ENCODE results near the gene GUCA1C. TPM values are rescaled to one million over a fixed set of nuclear protein-coding genes. Genes with fewer than 3 reads are reported as not detected.

GUCA1C gene
- total and polyA plus RNA-seq, 2 of the 13 experiments (the other 11 are each of a cell fraction or from before 2014, with no cell fraction given): not detected

DNA sequence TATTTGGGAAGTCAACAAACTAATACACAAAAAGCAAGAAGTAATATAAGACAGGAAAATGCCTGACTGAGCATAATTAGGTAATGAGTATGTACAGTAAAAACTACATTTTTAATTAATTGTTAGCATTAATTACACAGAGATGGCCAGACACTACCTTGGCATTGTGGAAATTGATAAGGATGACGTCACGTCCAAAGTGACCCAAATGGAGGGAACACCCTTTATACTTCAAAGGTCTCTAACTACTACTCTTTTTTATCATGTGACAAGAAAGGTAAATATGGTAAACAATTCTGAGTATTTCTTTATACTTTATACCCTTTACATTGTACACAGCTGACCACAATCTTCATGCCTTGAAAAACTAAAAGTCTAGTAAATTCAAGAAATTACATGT lies 22.4 kb upstream of the GUCA1C start (continued):
- TF ChIP-seq MAFK (conservative IDR thresholded peaks at IDR 0.05 in 1 of 2, IDR thresholded peaks at IDR 0.05 in 1 of 2; ENCODE audit: low read length in 2 of 2): 0 out of 4 replicates have a peak, but pooled peaks of 1 of the 2 experiments have one; percentile 6

DNA sequence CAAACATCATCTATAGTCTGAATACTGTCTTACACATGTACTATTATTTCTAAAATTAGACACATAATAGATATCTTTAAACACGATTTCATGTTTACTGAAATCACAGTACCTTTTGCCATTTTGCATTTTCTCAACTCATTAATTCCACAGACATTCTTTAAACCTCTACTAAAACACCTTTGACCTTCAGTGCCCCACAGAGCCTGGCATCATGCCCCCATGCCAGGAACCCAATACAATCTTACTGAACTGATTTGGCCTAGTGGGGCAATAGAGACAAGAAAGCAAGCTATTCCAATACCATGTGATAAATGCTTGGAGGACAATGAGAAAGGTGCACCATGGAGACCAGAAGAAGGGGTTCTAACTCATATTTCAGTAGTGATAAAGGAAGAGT lies 19.3 kb upstream of the GUCA1C start:
- ChIA-PET POLR2A (no interaction called here), CTCF (ENCODE audit: low intra/inter-chr PET ratio, low total read pairs) (no interaction called here)
- no peak for FAIRE-seq
- no peak overlapping the region for H3K4me2 ChIP-seq (ENCODE audit: low read depth, low read length)
- no peak overlapping the region for H2AFZ ChIP-seq (ENCODE audit: low read length)
- no peaks in the 10 kb centered on the region for H3K79me2 ChIP-seq (ENCODE audit: insufficient read depth, low read length)
- no peaks in the 10 kb centered on the region for H3K27me3 ChIP-seq (ENCODE audit: control insufficient read depth in 1 of 2, insufficient read depth in 2 of 2, low read length in 2 of 2)
- DNase-seq (ENCODE audit: low spot score): no peak
- no peaks in the 10 kb centered on the region for H4K20me1 ChIP-seq (ENCODE audit: insufficient read depth, low read length)
- no TSS peak for BruUV-seq (replicated peaks)
- no peaks in the 10 kb centered on the region for H3K36me3 ChIP-seq (replicated peaks in 1 of 2; ENCODE audit: control insufficient read depth in 1 of 2, insufficient read depth in 2 of 2, low read length in 2 of 2)
- in situ Hi-C loops (cut with HindIII; ENCODE audit: extremely low pct_ligation_motif_present, low pct_unique_long_range_greater_than_20kb) (no loop called here), intact Hi-C loops (cut with micrococcal nuclease; ENCODE audit: unreplicated experiment) (no loop called here)
- H3K4me3 ChIP-seq (replicated peaks in 1 of 3; ENCODE audit: insufficient read depth in 1 of 3, low read depth in 2 of 3, low read length in 3 of 3): no peak overlapping the region
- ATAC-seq: no peak
- no peaks in the 10 kb centered on the region for H3K9me3 ChIP-seq (ENCODE audit: low read length)
- TF ChIP-seq RXRB (CRISPR knock-in tag; IDR thresholded peaks at IDR 0.05; ENCODE audit: borderline replicate concordance) (no peak), ZNF747 (CRISPR knock-in tag; IDR thresholded peaks at IDR 0.05; ENCODE audit: borderline replicate concordance) (no peak), ZBTB1 (CRISPR knock-in tag; IDR thresholded peaks at IDR 0.05; ENCODE audit: borderline replicate concordance) (no peak), BRD4 (CRISPR knock-in tag; IDR thresholded peaks at IDR 0.05) (no peak), ISL2 (CRISPR knock-in tag; IDR thresholded peaks at IDR 0.05) (no peak), ZMYM3 (CRISPR knock-in tag; IDR thresholded peaks at IDR 0.05) (no peak), ZNF883 (CRISPR knock-in tag; IDR thresholded peaks at IDR 0.05; ENCODE audit: not compliant biosample characterization) (no peak), CEBPB (IDR thresholded peaks at IDR 0.05; ENCODE audit: borderline replicate concordance, low read depth, low read length) (no peak), CEBPG (CRISPR knock-in tag; IDR thresholded peaks at IDR 0.05) (no peak), NFYC (CRISPR knock-in tag; IDR thresholded peaks at IDR 0.05) (no peak)
- TF ChIP-seq, protein P1, sequence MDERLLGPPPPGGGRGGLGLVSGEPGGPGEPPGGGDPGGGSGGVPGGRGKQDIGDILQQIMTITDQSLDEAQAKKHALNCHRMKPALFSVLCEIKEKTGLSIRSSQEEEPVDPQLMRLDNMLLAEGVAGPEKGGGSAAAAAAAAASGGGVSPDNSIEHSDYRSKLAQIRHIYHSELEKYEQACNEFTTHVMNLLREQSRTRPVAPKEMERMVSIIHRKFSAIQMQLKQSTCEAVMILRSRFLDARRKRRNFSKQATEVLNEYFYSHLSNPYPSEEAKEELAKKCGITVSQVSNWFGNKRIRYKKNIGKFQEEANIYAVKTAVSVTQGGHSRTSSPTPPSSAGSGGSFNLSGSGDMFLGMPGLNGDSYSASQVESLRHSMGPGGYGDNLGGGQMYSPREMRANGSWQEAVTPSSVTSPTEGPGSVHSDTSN (CRISPR knock-in tag; IDR thresholded peaks at IDR 0.05): no peak
- TF ChIP-seq, protein P2, sequence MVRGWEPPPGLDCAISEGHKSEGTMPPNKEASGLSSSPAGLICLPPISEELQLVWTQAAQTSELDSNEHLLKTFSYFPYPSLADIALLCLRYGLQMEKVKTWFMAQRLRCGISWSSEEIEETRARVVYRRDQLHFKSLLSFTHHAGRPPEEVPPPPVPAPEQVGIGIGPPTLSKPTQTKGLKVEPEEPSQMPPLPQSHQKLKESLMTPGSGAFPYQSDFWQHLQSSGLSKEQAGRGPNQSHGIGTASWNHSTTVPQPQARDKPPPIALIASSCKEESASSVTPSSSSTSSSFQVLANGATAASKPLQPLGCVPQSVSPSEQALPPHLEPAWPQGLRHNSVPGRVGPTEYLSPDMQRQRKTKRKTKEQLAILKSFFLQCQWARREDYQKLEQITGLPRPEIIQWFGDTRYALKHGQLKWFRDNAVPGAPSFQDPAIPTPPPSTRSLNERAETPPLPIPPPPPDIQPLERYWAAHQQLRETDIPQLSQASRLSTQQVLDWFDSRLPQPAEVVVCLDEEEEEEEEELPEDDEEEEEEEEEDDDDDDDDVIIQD (CRISPR knock-in tag; IDR thresholded peaks at IDR 0.05; ENCODE audit: low read depth): no peak
- TF ChIP-seq, protein P3, sequence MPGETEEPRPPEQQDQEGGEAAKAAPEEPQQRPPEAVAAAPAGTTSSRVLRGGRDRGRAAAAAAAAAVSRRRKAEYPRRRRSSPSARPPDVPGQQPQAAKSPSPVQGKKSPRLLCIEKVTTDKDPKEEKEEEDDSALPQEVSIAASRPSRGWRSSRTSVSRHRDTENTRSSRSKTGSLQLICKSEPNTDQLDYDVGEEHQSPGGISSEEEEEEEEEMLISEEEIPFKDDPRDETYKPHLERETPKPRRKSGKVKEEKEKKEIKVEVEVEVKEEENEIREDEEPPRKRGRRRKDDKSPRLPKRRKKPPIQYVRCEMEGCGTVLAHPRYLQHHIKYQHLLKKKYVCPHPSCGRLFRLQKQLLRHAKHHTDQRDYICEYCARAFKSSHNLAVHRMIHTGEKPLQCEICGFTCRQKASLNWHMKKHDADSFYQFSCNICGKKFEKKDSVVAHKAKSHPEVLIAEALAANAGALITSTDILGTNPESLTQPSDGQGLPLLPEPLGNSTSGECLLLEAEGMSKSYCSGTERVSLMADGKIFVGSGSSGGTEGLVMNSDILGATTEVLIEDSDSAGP (CRISPR knock-in tag; IDR thresholded peaks at IDR 0.05; ENCODE audit: borderline replicate concordance): no peak
- TF ChIP-seq, protein P4, sequence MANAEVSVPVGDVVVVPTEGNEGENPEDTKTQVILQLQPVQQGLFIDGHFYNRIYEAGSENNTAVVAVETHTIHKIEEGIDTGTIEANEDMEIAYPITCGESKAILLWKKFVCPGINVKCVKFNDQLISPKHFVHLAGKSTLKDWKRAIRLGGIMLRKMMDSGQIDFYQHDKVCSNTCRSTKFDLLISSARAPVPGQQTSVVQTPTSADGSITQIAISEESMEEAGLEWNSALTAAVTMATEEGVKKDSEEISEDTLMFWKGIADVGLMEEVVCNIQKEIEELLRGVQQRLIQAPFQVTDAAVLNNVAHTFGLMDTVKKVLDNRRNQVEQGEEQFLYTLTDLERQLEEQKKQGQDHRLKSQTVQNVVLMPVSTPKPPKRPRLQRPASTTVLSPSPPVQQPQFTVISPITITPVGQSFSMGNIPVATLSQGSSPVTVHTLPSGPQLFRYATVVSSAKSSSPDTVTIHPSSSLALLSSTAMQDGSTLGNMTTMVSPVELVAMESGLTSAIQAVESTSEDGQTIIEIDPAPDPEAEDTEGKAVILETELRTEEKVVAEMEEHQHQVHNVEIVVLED (CRISPR knock-in tag; IDR thresholded peaks at IDR 0.05; ENCODE audit: borderline replicate concordance): no peak
- H3K27ac ChIP-seq (ENCODE audit: extremely low read length, insufficient read depth, low read length): no peak overlapping the region
- H3K9ac ChIP-seq (ENCODE audit: insufficient read depth, low read depth, low read length): no peak overlapping the region
- H3K4me1 ChIP-seq (ENCODE audit: insufficient read depth, low read length): no peaks in the 10 kb centered on the region
- WGBS (ENCODE audit: low lambda C conversion rate): 0% methylated on average over 1 of the region's 1 CpG
